ENCODE results near the gene ASMTL. TPM values are rescaled to one million over a fixed set of nuclear protein-coding genes. Genes with fewer than 3 reads are reported as not detected.
"Not testable (repeated sequence)": the region's sequence is repeated elsewhere in the genome, so short reads cannot be mapped to it uniquely, and the experiment has no call there.

Gene ASMTL
- total RNA-seq, 1 donor from 2014 or later = 13.5 TPM

- DNase-seq (ENCODE audit: low spot score) = no peak
Measured at GRCh38 chrX:1433646-1434357, 18.9 kb downstream of the ASMTL start.

- DNase-seq (ENCODE audit: low spot score) = no peak
Measured at GRCh38 chrX:1430451-1430850, 22.3 kb downstream of the ASMTL start.

GRCh38 chrX:1427756-1428155, 25.0 kb downstream of the ASMTL start:
- no peak for DNase-seq (ENCODE audit: low spot score)

GRCh38 chrX:1426321-1426720, 26.4 kb downstream of the ASMTL start:
- DNase-seq (ENCODE audit: low spot score) = not testable (repeated sequence)

DNA sequence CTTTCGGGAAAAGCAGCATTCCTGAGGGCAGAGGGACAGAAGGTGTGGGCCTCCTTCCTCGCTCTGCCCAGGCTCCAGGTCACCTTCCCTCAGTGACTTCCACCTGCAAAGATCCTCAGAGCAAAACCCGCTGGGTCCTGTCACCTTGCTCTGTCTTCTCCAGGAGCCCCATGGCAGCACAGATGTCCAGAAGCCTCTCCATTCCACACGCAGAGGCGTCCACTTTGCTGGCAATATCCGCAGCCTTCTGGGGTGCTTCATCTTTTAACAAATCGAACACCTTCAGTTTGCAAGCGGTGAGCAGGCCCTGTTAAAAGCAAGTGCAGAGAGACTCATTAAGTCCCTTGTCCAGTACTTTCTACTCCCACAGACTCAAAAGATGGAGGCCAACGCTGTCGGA, 27.3 kb downstream of the ASMTL start:
- DNase-seq (ENCODE audit: low spot score) = no peak

- DNase-seq (ENCODE audit: low spot score) = no peak
Measured at GRCh38 chrX:1424147-1424851, 28.4 kb downstream of the ASMTL start.

- DNase-seq (ENCODE audit: low spot score) = no peak
Measured at GRCh38 chrX:1423215-1423614, 29.5 kb downstream of the ASMTL start.

- no peak for DNase-seq (ENCODE audit: low spot score)
Measured at GRCh38 chrX:1422135-1422465, 30.6 kb downstream of the ASMTL start.

DNA sequence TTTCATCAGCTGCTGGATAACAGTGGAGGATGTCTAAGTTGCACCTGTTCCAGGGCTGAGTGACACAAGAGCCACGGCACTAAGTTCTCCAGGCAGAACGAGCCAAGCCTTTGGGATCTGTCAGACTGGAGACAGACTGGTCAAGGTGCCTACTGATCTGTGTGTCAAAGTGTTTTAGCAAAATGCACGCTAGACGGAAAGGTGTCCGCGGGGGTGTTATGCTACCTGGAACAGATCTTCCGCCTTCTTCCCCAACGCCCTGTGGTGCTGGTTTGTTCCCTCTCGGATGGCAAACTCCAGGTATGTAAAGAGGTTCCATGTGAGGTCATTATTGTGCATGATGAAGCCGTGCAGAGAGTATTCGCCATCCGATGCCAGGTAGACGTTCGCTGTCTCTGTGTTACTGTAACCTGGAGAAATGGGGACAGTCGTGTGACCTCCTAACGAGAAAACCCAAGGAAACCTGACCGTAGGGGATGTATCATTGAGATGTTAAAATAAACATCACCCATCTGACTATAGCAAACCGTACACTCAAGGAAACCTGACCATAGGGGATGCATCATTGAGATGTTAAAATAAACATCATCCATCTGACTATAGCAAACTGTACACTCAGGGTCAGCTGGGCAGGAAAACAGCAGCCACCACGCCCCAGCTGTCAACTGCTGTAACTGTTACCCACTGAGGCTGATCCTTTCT, 31.1 kb downstream of the ASMTL start:
- DNase-seq (ENCODE audit: low spot score) = no peak

DNA sequence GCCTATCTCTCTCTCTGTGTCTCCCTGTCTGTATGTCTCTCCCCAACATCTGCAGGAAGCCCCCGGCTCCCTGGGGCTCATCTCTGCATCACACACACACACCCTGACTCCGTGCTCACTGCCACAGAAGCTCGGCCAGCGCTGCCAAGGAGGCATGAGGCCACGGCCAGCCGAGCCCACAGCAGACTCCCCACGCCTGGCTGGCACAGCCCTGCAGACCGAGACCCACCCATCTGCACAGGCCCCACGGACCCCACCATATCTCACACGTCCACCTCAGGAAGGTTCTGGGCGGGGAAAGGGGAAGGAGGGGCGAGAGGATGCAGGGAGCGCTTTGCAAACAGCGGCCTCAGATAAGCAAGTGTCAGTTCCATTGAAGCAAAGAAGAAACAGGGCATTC, 32.3 kb downstream of the ASMTL start:
- DNase-seq (ENCODE audit: low spot score) = no peak

DNA sequence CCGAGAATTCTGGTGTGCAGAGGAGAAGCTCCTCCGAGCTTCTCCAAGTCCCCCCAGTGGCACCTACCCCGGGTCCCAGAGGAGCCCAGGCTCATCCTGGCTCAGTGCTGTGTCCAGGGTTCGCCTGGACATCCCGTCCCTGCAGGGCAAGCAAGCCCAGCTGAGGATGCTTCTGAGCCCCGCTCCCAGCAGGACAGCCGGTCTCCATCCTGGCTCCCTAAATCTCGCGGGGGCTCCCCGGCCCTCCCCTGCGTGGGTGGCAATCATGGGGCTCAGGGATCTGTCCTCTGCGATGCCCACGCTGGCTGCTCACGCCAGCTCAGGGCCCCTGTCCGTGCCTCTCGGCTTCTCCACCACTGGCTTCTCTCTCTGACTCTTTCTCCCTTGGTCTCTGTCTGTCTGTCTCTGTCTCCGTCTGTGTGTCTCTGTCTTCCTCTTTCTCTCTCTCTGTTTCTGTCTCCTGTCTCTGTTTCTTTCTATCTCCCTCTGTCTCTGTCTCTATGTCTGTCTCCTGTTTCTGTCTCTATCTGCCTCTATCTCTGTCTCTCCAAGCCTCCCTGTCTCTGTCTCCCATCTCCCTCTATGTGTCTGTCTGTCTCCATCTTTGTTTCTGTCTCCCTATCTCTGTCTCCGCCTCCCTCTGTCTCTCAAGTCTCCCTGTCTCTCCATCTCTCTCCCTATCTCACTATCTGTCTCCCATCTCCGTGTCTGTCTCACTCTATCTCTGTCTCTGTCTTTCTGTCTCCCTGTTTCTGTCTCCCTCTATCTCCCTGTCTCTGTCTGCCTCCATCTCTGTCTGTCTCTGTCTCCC, 33.0 kb downstream of the ASMTL start:
- no peak for DNase-seq (ENCODE audit: low spot score)

DNA sequence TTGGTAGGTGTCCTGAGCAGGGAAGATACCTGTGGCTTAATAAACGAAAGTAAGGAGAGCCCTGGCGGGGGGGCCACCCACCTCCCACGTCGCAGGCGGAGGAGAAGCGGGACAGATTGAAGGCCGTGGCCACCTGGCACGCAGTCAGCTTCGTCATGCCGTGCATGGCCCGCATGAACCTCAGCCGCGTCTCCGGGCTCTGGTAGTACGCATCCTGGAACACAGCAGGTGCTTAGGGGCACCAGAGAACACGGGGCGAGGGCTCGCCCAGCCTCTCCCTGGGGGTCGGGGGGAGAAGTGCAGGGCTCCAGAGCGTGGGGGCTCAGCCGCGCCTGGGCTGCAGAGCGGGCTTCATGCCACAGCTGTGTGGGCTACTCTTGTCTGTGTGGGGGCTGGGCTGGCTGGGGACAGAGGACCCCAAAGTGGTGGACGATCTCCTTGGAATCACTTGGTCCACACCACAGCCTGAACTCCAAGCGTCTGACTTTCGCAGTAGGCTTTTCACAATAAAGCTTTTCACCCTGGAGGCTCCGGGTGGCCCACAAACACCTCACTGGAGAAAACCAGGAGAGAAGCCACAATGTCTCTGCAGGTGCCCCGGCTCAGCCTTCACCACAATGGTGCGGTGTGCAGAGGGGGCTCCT, 33.7 kb downstream of the ASMTL start:
- no peak for DNase-seq (ENCODE audit: low spot score)

- DNase-seq (ENCODE audit: low spot score) = no peak
Measured at GRCh38 chrX:1417921-1418771, 34.6 kb downstream of the ASMTL start.

DNA sequence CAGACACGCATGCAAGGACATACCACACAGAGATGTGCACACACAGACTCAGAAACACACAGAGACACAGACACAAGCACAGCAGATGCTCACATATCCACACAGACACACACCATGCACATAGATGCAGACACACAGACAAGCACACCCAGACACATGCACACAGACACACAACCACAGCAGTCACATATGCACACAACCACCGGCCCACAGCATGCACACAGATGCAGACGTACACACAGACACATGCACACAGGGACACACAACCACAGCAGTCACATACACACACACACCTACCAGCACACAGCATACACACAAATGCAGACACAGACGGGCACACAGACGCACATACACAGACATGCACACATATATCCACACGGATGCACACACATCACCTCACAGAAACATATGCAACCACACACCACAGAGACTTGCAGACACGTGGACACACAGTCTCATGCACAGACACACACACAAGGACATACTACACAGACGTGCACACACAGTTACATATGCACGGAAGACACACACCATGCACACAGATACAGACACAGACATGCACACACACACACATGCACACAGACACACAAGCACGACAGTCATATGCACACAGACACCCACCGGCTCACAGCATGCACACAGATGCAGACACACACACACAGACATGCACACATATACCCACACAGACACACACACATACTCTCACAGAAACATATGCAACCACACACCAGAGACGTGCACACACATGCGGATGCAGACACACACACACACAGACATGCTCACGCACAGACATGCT, 35.5 kb downstream of the ASMTL start:
- no peak for DNase-seq (ENCODE audit: low spot score)

- no peak for DNase-seq (ENCODE audit: low spot score)
Measured at GRCh38 chrX:1416327-1416784, 36.4 kb downstream of the ASMTL start.

DNA sequence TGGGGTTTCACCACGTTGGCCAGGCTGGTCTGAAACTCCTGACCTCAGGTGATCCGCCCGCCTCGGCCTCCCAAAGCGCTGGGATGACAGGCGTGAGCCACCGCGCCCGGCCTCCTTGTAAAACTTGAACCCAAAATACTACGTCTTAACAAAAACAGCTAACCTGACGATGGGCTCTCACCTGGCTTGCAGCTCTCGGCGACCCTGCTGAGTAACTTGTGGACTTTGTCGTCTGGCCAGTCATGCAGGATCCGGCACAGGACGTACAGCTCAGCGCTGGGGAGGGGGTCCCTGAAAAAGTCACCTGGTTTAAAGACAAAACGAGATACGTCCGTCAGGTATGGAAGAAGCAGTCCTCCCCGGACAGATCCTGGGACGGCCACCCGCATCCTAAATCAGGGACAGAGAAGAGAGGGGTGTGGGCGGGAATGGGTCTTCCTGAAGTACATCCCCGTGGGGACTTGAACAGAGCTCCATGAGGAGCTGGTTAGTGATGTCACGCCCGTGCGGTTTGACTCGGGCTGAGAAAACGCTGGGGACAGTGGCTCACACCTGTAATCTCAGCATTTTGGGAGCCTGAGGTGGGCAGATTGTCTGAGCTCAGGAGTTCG, 40.1 kb downstream of the ASMTL start:
- DNase-seq (ENCODE audit: low spot score) = no peak

DNA sequence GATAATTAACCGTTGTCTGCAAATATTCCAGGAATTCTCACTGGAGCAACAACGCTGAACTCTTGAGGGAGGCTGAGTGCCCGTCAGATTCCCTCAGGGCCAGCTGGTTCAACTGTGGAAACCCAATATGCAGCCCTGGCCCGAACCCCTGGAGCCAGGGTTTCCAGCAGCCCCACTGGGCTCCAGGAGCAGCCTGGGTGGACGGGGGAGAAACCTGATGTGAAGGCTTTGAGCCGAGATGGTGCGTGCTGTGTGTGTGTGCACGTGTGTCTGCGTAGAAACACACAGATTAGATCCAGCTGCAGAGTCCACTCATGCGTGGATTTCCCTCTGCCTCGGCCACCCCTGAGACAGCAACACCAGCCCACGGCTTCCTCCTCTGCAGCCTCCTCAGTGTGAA, 41.4 kb downstream of the ASMTL start:
- no peak for DNase-seq (ENCODE audit: low spot score)

GRCh38 chrX:1407035-1407434, 45.7 kb downstream of the ASMTL start:
- DNase-seq (ENCODE audit: low spot score) = no peak

- not testable (repeated sequence) for DNase-seq (ENCODE audit: low spot score)
Measured at GRCh38 chrX:1405769-1406168, 46.9 kb downstream of the ASMTL start.
